ENCODE measurements around the gene SMYD3.

GRCh38 chr1:246121533-246121932 is 385.5 kb downstream of the SMYD3 start:
- TF ChIP-seq SUZ12 (IDR thresholded peaks at IDR 0.05; ENCODE audit: extremely low read depth, insufficient read depth, insufficient read length) (no peak), YY1 (IDR thresholded peaks at IDR 0.05; ENCODE audit: insufficient read depth, insufficient read length) (no peak)
